ENCODE data around the gene RGS19.

Gene RGS19

GRCh38 chr20:64037199-64037497 is 42.2 kb downstream of the RGS19 start:
- TF ChIP-seq CTCF (IDR thresholded peaks at IDR 0.05; ENCODE audit: insufficient read depth, missing control alignments) = no peak
- FAIRE-seq = no peak
- no peak for DNase-seq (ENCODE audit: insufficient read length, low spot score)

- no peak for DNase-seq (ENCODE audit: insufficient read length, low spot score)
- no peak for FAIRE-seq
- TF ChIP-seq CTCF (IDR thresholded peaks at IDR 0.05; ENCODE audit: insufficient read depth, missing control alignments) = no peak
Measured at GRCh38 chr20:64036346-64037198, 42.7 kb downstream of the RGS19 start.

- DNase-seq (ENCODE audit: insufficient read length, low spot score) (no peak), FAIRE-seq (no peak)
- no peak for TF ChIP-seq CTCF (IDR thresholded peaks at IDR 0.05; ENCODE audit: insufficient read depth, missing control alignments)
Measured at GRCh38 chr20:64035933-64036345, 43.4 kb downstream of the RGS19 start, which contains the start of gene C20orf204. Gene C20orf204, plus strand, starts transcription at chr20:64036182. Its CDS starts 142 bp downstream, at chr20:64036324.

- TF ChIP-seq CTCF (IDR thresholded peaks at IDR 0.05; ENCODE audit: insufficient read depth, missing control alignments) = no peak
- FAIRE-seq (no peak), DNase-seq (ENCODE audit: insufficient read length, low spot score) (no peak)
Measured at GRCh38 chr20:64035066-64035932, 44.0 kb downstream of the RGS19 start.

GRCh38 chr20:64033981-64034493 is 45.3 kb downstream of the RGS19 start:
- FAIRE-seq = no peak
- no peak for TF ChIP-seq CTCF (IDR thresholded peaks at IDR 0.05; ENCODE audit: insufficient read depth, missing control alignments)
- DNase-seq (ENCODE audit: insufficient read length, low spot score) = no peak

GRCh38 chr20:64032706-64033624 is 46.4 kb downstream of the RGS19 start:
- DNase-seq (ENCODE audit: insufficient read length, low spot score) (no peak), FAIRE-seq (no peak)
- no peak for TF ChIP-seq CTCF (IDR thresholded peaks at IDR 0.05; ENCODE audit: insufficient read depth, missing control alignments)

Data from D721Med (cell line).